Measurements from ENCODE around the gene EP400. TPM values are rescaled to one million over a fixed set of nuclear protein-coding genes. Genes with fewer than 3 reads are reported as not detected.

The EP400 gene
- total and polyA plus RNA-seq, 2 donors (not counting 1 experiment from before 2014, with no cell fraction given): 3.4 to 12.4 TPM

DNA sequence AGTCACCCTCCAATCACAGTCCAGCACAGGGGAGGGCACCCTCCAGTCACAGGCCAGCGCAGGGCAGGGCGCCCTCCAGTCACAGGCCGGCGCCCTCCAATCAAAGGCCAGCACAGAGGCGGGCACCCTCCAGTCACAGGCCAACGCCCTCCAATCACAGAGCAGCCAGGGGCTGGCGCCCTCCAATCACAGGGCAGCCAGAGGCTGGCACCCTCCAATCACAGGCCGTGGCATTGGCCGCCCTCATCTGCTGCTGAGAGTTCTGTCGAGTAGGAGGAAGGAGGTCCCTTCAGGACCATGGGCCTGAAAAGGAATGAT, 167.8 kb downstream of the EP400 start:
- Histone ChIP-seq H3K27ac (ENCODE audit: insufficient read depth, low read length) (no peak overlapping the region), H2AFZ (ENCODE audit: low read length) (no peak overlapping the region), H3K27me3 (ENCODE audit: control insufficient read depth, insufficient read depth, low read length) (no peaks in the 10 kb centered on the region), H3K4me2 (ENCODE audit: extremely low read depth, insufficient read depth, low read length) (no peak overlapping the region), H4K20me1 (ENCODE audit: control insufficient read depth, extremely low read depth, insufficient read depth, low read length) (no peaks in the 10 kb centered on the region), H3K9me3 (ENCODE audit: control insufficient read depth, insufficient read depth, low read depth, low read length) (no peaks in the 10 kb centered on the region), H3K4me1 (ENCODE audit: control insufficient read depth, extremely low read depth, insufficient read depth, low read length) (no peaks in the 10 kb centered on the region), H3K79me2 (ENCODE audit: control insufficient read depth, insufficient read depth, low read length) (no peaks in the 10 kb centered on the region), H3K9ac (ENCODE audit: insufficient read depth, low read length) (no peak overlapping the region), H3K36me3 (ENCODE audit: control insufficient read depth, insufficient read depth, low read length) (peaks cover 21% of the 10 kb centered on the region), H3K4me3 (replicated peaks in 1 of 4; ENCODE audit: control extremely low read depth in 1 of 4, insufficient read depth in 1 of 4, low read depth in 3 of 4, low read length in 4 of 4) (no peak overlapping the region)
- TF ChIP-seq, protein P1, sequence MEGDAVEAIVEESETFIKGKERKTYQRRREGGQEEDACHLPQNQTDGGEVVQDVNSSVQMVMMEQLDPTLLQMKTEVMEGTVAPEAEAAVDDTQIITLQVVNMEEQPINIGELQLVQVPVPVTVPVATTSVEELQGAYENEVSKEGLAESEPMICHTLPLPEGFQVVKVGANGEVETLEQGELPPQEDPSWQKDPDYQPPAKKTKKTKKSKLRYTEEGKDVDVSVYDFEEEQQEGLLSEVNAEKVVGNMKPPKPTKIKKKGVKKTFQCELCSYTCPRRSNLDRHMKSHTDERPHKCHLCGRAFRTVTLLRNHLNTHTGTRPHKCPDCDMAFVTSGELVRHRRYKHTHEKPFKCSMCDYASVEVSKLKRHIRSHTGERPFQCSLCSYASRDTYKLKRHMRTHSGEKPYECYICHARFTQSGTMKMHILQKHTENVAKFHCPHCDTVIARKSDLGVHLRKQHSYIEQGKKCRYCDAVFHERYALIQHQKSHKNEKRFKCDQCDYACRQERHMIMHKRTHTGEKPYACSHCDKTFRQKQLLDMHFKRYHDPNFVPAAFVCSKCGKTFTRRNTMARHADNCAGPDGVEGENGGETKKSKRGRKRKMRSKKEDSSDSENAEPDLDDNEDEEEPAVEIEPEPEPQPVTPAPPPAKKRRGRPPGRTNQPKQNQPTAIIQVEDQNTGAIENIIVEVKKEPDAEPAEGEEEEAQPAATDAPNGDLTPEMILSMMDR (conservative IDR thresholded peaks at IDR 0.05 in 1 of 2, IDR thresholded peaks at IDR 0.05 in 1 of 2; ENCODE audit: low read depth in 1 of 2, low read length in 2 of 2): no peak
- no peak for TF ChIP-seq EZH2 (IDR thresholded peaks at IDR 0.05; ENCODE audit: low read length, missing control alignments)
- DNase-seq (ENCODE audit: low read depth in 2 of 2): no peak

DNA sequence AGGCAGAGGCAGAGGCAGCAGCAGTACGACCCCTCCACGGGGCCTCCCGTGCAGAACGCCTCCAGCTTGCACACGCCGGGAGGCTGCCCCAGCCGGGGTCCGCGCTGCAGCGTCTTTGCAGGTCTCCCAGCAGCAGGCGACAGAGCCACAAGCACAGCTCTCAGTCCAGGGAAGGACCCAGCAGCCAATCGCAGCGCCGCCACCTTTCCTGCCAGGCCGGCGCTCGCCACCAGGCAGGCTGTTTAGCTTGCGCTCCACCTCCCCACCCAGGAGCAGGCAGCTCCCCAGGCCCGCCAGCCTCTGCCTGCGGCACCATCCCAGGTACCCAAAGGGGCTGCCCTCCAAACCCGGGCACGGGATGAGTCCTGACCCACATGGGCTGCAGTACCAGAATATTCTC, 169.1 kb downstream of the EP400 start:
- H3K27me3 ChIP-seq (ENCODE audit: control insufficient read depth, insufficient read depth, low read length): no peaks in the 10 kb centered on the region
- H3K4me1 ChIP-seq (ENCODE audit: control insufficient read depth, extremely low read depth, insufficient read depth, low read length): no peaks in the 10 kb centered on the region
- H3K9me3 ChIP-seq (ENCODE audit: control insufficient read depth, insufficient read depth, low read depth, low read length): no peaks in the 10 kb centered on the region
- peaks cover 21% of the 10 kb centered on the region for H3K36me3 ChIP-seq (ENCODE audit: control insufficient read depth, insufficient read depth, low read length)
- DNase-seq (ENCODE audit: low read depth in 2 of 2): no peak
- H3K79me2 ChIP-seq (ENCODE audit: control insufficient read depth, insufficient read depth, low read length): no peaks in the 10 kb centered on the region
- no peak overlapping the region for H3K4me3 ChIP-seq (replicated peaks in 1 of 4; ENCODE audit: control extremely low read depth in 1 of 4, insufficient read depth in 1 of 4, low read depth in 3 of 4, low read length in 4 of 4)
- H4K20me1 ChIP-seq (ENCODE audit: control insufficient read depth, extremely low read depth, insufficient read depth, low read length): no peaks in the 10 kb centered on the region
- no peak overlapping the region for H2AFZ ChIP-seq (ENCODE audit: low read length)
- H3K9ac ChIP-seq (ENCODE audit: insufficient read depth, low read length): no peak overlapping the region
- TF ChIP-seq, protein P1 (conservative IDR thresholded peaks at IDR 0.05 in 1 of 2, IDR thresholded peaks at IDR 0.05 in 1 of 2; ENCODE audit: low read depth in 1 of 2, low read length in 2 of 2): no peak
- TF ChIP-seq EZH2 (IDR thresholded peaks at IDR 0.05; ENCODE audit: low read length, missing control alignments): no peak
- H3K27ac ChIP-seq (ENCODE audit: insufficient read depth, low read length): no peak overlapping the region
- H3K4me2 ChIP-seq (ENCODE audit: extremely low read depth, insufficient read depth, low read length): no peak overlapping the region

DNA sequence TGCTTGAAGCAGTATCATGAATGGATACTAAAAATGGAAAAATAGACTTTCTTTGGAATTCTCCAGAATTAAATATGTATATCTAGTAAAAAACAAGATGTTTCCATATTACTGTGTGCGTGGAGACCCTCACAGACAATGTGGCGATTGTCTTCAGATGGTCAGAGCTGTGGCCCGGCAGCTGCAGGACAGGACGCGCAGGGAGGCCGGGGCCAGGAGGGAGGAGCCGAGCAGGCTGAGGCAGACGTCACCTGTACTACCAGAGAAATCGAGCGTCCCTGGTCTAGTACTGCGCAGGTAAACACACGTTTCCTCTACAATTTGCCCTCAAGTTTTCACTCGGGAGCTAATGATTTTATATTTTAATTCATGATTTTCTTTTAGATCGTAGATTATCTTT, 171.5 kb downstream of the EP400 start:
- Histone ChIP-seq H3K4me3 (replicated peaks in 1 of 4; ENCODE audit: control extremely low read depth in 1 of 4, insufficient read depth in 1 of 4, low read depth in 3 of 4, low read length in 4 of 4) (no peak overlapping the region), H4K20me1 (ENCODE audit: control insufficient read depth, extremely low read depth, insufficient read depth, low read length) (no peaks in the 10 kb centered on the region), H3K27me3 (ENCODE audit: control insufficient read depth, insufficient read depth, low read length) (no peaks in the 10 kb centered on the region), H3K79me2 (ENCODE audit: control insufficient read depth, insufficient read depth, low read length) (no peaks in the 10 kb centered on the region), H3K4me2 (ENCODE audit: extremely low read depth, insufficient read depth, low read length) (no peak overlapping the region), H2AFZ (ENCODE audit: low read length) (no peak overlapping the region), H3K9me3 (ENCODE audit: control insufficient read depth, insufficient read depth, low read depth, low read length) (no peaks in the 10 kb centered on the region), H3K4me1 (ENCODE audit: control insufficient read depth, extremely low read depth, insufficient read depth, low read length) (no peaks in the 10 kb centered on the region), H3K9ac (ENCODE audit: insufficient read depth, low read length) (no peak overlapping the region), H3K36me3 (ENCODE audit: control insufficient read depth, insufficient read depth, low read length) (peaks cover 26% of the 10 kb centered on the region), H3K27ac (ENCODE audit: insufficient read depth, low read length) (no peak overlapping the region)
- TF ChIP-seq EZH2 (IDR thresholded peaks at IDR 0.05; ENCODE audit: low read length, missing control alignments): no peak
- no peak for DNase-seq (ENCODE audit: low read depth in 2 of 2)
